Activated T-cell treated with anti-CD3 and anti-CD28 coated beads, Interleukin-2, amount 50 U/mL, for 24 hours (primary cell): ENCODE data around the gene LMO4.

Source experiments
- DNase-seq: peaks from one replicate; pipeline ENCODE4 v3.0.0-alpha.2; 2020
- H3K27ac Mint-ChIP-seq: 2 replicates; pipeline ENCODE4 v1.8.0; 2020; ENCODE audit warnings: mild to moderate bottlenecking, mixed read lengths
- H3K27me3 Mint-ChIP-seq: 2 replicates; pipeline ENCODE4 v1.8.0; 2020; ENCODE audit warnings: mixed read lengths
- H3K36me3 Mint-ChIP-seq: 2 replicates; pipeline ENCODE4 v1.8.0; 2020; ENCODE audit warnings: low read depth, mixed read lengths
- H3K4me1 Mint-ChIP-seq: 2 replicates; pipeline ENCODE4 v1.8.0; 2020; ENCODE audit warnings: low read depth, mixed read lengths
- H3K4me3 Mint-ChIP-seq: 2 replicates; pipeline ENCODE4 v1.8.0; 2020; ENCODE audit warnings: mild to moderate bottlenecking, moderate library complexity, mixed read lengths
- H3K9me3 Mint-ChIP-seq: 2 replicates; pipeline ENCODE4 v1.8.0; 2020; ENCODE audit warnings: mixed read lengths

Gene LMO4

GRCh38 chr1:87328272-87329050 is at the start of gene LMO4:
TSS of gene LMO4 (plus strand) at chr1:87328880. CDS start at chr1:87332016, 3,136 bp downstream.
- Mint-ChIP-seq H3K4me1 (peaks cover 41% of the 10 kb centered on the region), H3K27ac (peak within 1 kb of the TSS; percentile 94), H3K4me3 (peak within 1 kb of the TSS; percentile 86), H3K27me3 (peaks cover 26% of the 10 kb centered on the region), H3K36me3 (peaks cover 15% of the 10 kb centered on the region), H3K9me3 (no peaks in the 10 kb centered on the region)
- peak; percentile 88 for DNase-seq

GRCh38 chr1:87279536-87279875 is 49.2 kb upstream of the LMO4 start:
- DNase-seq = no peak
- peaks cover 6% of the 10 kb centered on the region for H3K27me3 Mint-ChIP-seq
- no peaks in the 10 kb centered on the region for H3K9me3 Mint-ChIP-seq
- H3K36me3 Mint-ChIP-seq = no peaks in the 10 kb centered on the region
- no peak overlapping the region for H3K27ac Mint-ChIP-seq
- no peak overlapping the region for H3K4me3 Mint-ChIP-seq
- H3K4me1 Mint-ChIP-seq = no peaks in the 10 kb centered on the region

GRCh38 chr1:87279966-87280535 is 48.6 kb upstream of the LMO4 start:
- DNase-seq = no peak
- Mint-ChIP-seq H3K27me3 (peaks cover 6% of the 10 kb centered on the region), H3K36me3 (no peaks in the 10 kb centered on the region), H3K4me3 (no peak overlapping the region), H3K27ac (no peak overlapping the region), H3K4me1 (no peaks in the 10 kb centered on the region), H3K9me3 (no peaks in the 10 kb centered on the region)

GRCh38 chr1:87284456-87285240 is 44.0 kb upstream of the LMO4 start:
- DNase-seq = no peak
- Mint-ChIP-seq H3K9me3 (no peaks in the 10 kb centered on the region), H3K36me3 (no peaks in the 10 kb centered on the region)

GRCh38 chr1:87291107-87291506 is 37.6 kb upstream of the LMO4 start:
- no peak for DNase-seq
- Mint-ChIP-seq H3K4me1 (no peaks in the 10 kb centered on the region), H3K4me3 (no peak overlapping the region), H3K27me3 (peaks cover 10% of the 10 kb centered on the region), H3K27ac (no peak overlapping the region), H3K9me3 (no peaks in the 10 kb centered on the region), H3K36me3 (no peaks in the 10 kb centered on the region)

More at GRCh38 chr1:87284456-87285240, 44.0 kb upstream of the LMO4 start:
- H3K27me3 Mint-ChIP-seq = peaks cover 6% of the 10 kb centered on the region
- no peak overlapping the region for H3K27ac Mint-ChIP-seq
- H3K4me1 Mint-ChIP-seq = no peaks in the 10 kb centered on the region
- no peak overlapping the region for H3K4me3 Mint-ChIP-seq

GRCh38 chr1:87292684-87293493 is 35.8 kb upstream of the LMO4 start:
- no peaks in the 10 kb centered on the region for H3K9me3 Mint-ChIP-seq
- peaks cover 10% of the 10 kb centered on the region for H3K27me3 Mint-ChIP-seq
- no peak overlapping the region for H3K27ac Mint-ChIP-seq

GRCh38 chr1:87294633-87295032 is 34.0 kb upstream of the LMO4 start:
- no peak for DNase-seq
- Mint-ChIP-seq H3K4me1 (no peaks in the 10 kb centered on the region), H3K27me3 (peaks cover 6% of the 10 kb centered on the region), H3K9me3 (no peaks in the 10 kb centered on the region), H3K36me3 (no peaks in the 10 kb centered on the region), H3K27ac (no peak overlapping the region), H3K4me3 (no peak overlapping the region)

More at GRCh38 chr1:87292684-87293493, 35.8 kb upstream of the LMO4 start:
- Mint-ChIP-seq H3K4me1 (no peaks in the 10 kb centered on the region), H3K4me3 (no peak overlapping the region), H3K36me3 (no peaks in the 10 kb centered on the region)
- peak; percentile 45 for DNase-seq

- DNase-seq = no peak
- H3K4me1 Mint-ChIP-seq = no peaks in the 10 kb centered on the region
- H3K36me3 Mint-ChIP-seq = no peaks in the 10 kb centered on the region
- H3K27ac Mint-ChIP-seq = no peak overlapping the region
- peaks cover 5% of the 10 kb centered on the region for H3K27me3 Mint-ChIP-seq
- no peak overlapping the region for H3K4me3 Mint-ChIP-seq
- H3K9me3 Mint-ChIP-seq = no peaks in the 10 kb centered on the region
Measured at GRCh38 chr1:87295445-87296110, 33.1 kb upstream of the LMO4 start.

- Mint-ChIP-seq H3K4me1 (no peaks in the 10 kb centered on the region), H3K27me3 (peaks cover 3% of the 10 kb centered on the region), H3K9me3 (no peaks in the 10 kb centered on the region), H3K36me3 (no peaks in the 10 kb centered on the region), H3K27ac (no peak overlapping the region), H3K4me3 (no peak overlapping the region)
- no peak for DNase-seq
Measured at GRCh38 chr1:87296206-87296605, 32.5 kb upstream of the LMO4 start.

- no peak for DNase-seq
- H3K4me1 Mint-ChIP-seq = no peaks in the 10 kb centered on the region
- H3K27me3 Mint-ChIP-seq = peaks cover 6% of the 10 kb centered on the region
- no peak overlapping the region for H3K4me3 Mint-ChIP-seq
- H3K27ac Mint-ChIP-seq = no peak overlapping the region
- no peaks in the 10 kb centered on the region for H3K9me3 Mint-ChIP-seq
- H3K36me3 Mint-ChIP-seq = no peaks in the 10 kb centered on the region
Measured at GRCh38 chr1:87299661-87300060, 29.0 kb upstream of the LMO4 start.

- DNase-seq = no peak
- H3K27ac Mint-ChIP-seq = no peak overlapping the region
- no peak overlapping the region for H3K4me3 Mint-ChIP-seq
- H3K9me3 Mint-ChIP-seq = no peaks in the 10 kb centered on the region
- no peaks in the 10 kb centered on the region for H3K36me3 Mint-ChIP-seq
- no peaks in the 10 kb centered on the region for H3K4me1 Mint-ChIP-seq
- H3K27me3 Mint-ChIP-seq = peaks cover 6% of the 10 kb centered on the region
Measured at GRCh38 chr1:87300628-87301027, 28.1 kb upstream of the LMO4 start.

- Mint-ChIP-seq H3K9me3 (no peaks in the 10 kb centered on the region), H3K4me3 (no peak overlapping the region), H3K27me3 (peaks cover 6% of the 10 kb centered on the region), H3K4me1 (no peaks in the 10 kb centered on the region), H3K36me3 (no peaks in the 10 kb centered on the region), H3K27ac (no peak overlapping the region)
- DNase-seq = no peak
Measured at GRCh38 chr1:87305151-87305550, 23.5 kb upstream of the LMO4 start.

GRCh38 chr1:87305762-87306161 is 22.9 kb upstream of the LMO4 start:
- H3K9me3 Mint-ChIP-seq = no peaks in the 10 kb centered on the region
- no peak overlapping the region for H3K27ac Mint-ChIP-seq
- no peaks in the 10 kb centered on the region for H3K4me1 Mint-ChIP-seq
- H3K36me3 Mint-ChIP-seq = no peaks in the 10 kb centered on the region
- H3K27me3 Mint-ChIP-seq = peaks cover 6% of the 10 kb centered on the region
- no peak overlapping the region for H3K4me3 Mint-ChIP-seq
- no peak for DNase-seq

GRCh38 chr1:87307306-87307705 is 21.4 kb upstream of the LMO4 start:
- Mint-ChIP-seq H3K27me3 (no peaks in the 10 kb centered on the region), H3K9me3 (no peaks in the 10 kb centered on the region), H3K4me3 (no peak overlapping the region), H3K36me3 (no peaks in the 10 kb centered on the region), H3K27ac (no peak overlapping the region), H3K4me1 (no peaks in the 10 kb centered on the region)
- DNase-seq = no peak
